Left lung (tissue), 10 donors: ENCODE measurements around the gene PCID2. TPM values are rescaled to one million over a fixed set of nuclear protein-coding genes. Genes with fewer than 3 reads are reported as not detected.
A peak's percentile ranks its signal among the peaks of the same experiment; 100 is the strongest.

Experiments used
- ATAC-seq: fragments of 200-7000 bp; cut with Tn5 transposase; one replicate; pipeline ENCODE4 v1.9.1; 2020; ENCODE audit warnings: moderate library complexity
- DNase-seq, 4 donors: peaks; one replicate each; pipeline ENCODE4 v3.0.0-alpha.2; 2013 to 2020
- H3K27ac ChIP-seq, 2 donors: fragments of 200-600 bp; sonication (generic) in 1 of 2; one replicate each; pipeline versions ENCODE4 v1.5.0 to v1.8.0; 2020 to 2021
- H3K27me3 ChIP-seq, 2 donors: fragments of 200-600 bp; sonication (generic) in 1 of 2; one replicate each; pipeline versions ENCODE4 v1.5.0 to v1.8.0; 2020 to 2021
- H3K36me3 ChIP-seq, 2 donors: fragments of 200-600 bp; sonication (generic) in 1 of 2; one replicate each; pipeline versions ENCODE4 v1.5.0 to v1.8.0; 2020 to 2021
- H3K4me1 ChIP-seq, 2 donors: fragments of 200-600 bp; one replicate each; pipeline ENCODE4 v1.8.0; 2021
- H3K4me3 ChIP-seq, 2 donors: fragments of 200-600 bp; sonication (generic) in 1 of 2; one replicate each; pipeline versions ENCODE4 v1.5.0 to v1.8.0; 2020 to 2021; ENCODE audit warnings: mild to moderate bottlenecking in 1 of 2
- H3K9me3 ChIP-seq, 2 donors: fragments of 200-600 bp; sonication (generic) in 1 of 2; one replicate each; pipeline versions ENCODE4 v1.5.0 to v1.8.0; 2020 to 2021
- CTCF ChIP-seq, 2 donors: fragments of 200-600 bp; sonication (generic) in 1 of 2; IDR thresholded peaks; one replicate each; pipeline versions ENCODE4 v1.5.0 to v1.8.0; 2021; ENCODE audit warnings: antibody characterized with exemption in 2 of 2
- intact Hi-C, 2 donors: fragments of 100-400 bp; cut with DNase I; formaldehyde crosslinking; loops; one replicate each; pipeline versions ENCODE4 v1.11.2 to v1.14.2; 2022
- polyA plus RNA-seq, 6 donors: library from polyadenylated mRNA; unstranded; fragments of 120-200 nt; gene quantifications; one replicate each; pipeline ENCODE4 v1.2.1, GENCODE V29; 2013; ENCODE audit not compliant: insufficient read length in 6 of 6
- total RNA-seq, 2 donors: library from RNA; stranded (reverse); fragmentation: NEBNext Ultra II Directional; extraction: Animal tissue kit (Norgen Biotek cat#: 25700); gene quantifications; one replicate each; pipeline ENCODE4 v1.2.1, GENCODE V29; 2021
- donor health status: DM: no; HTN: yes; CAD: no.
- donor health status: DM: no; HTN: no; CAD: no.

PCID2 gene
- total and polyA plus RNA-seq, 8 donors = 30.5 to 79.7 (median 70.9) TPM

- ATAC-seq = no peak
- Histone ChIP-seq H3K27me3 (no peaks in the 10 kb centered on the region), H3K9me3 (no peaks in the 10 kb centered on the region), H3K36me3 (peaks cover 0 to 7% of the 10 kb centered on the region in 2 donors), H3K4me3 (peak overlapping the region in 1 of 2 donors; percentile 99), H3K4me1 (peaks cover 18 to 62% of the 10 kb centered on the region in 2 donors), H3K27ac (no peak overlapping the region)
- no peak for DNase-seq
- TF ChIP-seq CTCF (IDR thresholded peaks at IDR 0.05) = no peak
- intact Hi-C loops = no loop called here
These were observed 2.4 kb upstream of the PCID2 start for GRCh38 chr13:113210833-113211232.

GRCh38 chr13:113209759-113210421 lies 1.4 kb upstream of the PCID2 start:
- intact Hi-C loops = no loop called here
- peaks cover 21 to 64% of the 10 kb centered on the region in 2 donors for H3K4me1 ChIP-seq
- H3K36me3 ChIP-seq = peaks cover 0 to 10% of the 10 kb centered on the region in 2 donors
- H3K27me3 ChIP-seq = no peaks in the 10 kb centered on the region
- TF ChIP-seq CTCF (IDR thresholded peaks at IDR 0.05) = no peak
- peak overlapping the region; percentile 89 to 99 for H3K4me3 ChIP-seq
- ATAC-seq (peak; percentile 19), DNase-seq (peak; percentile 36 to 93 (median 62))
- H3K9me3 ChIP-seq = no peaks in the 10 kb centered on the region
- peak overlapping the region; percentile 91 to 99 for H3K27ac ChIP-seq

- Histone ChIP-seq H3K4me3 (peak within 1 kb of the TSS; percentile 89 to 99), H3K36me3 (peaks cover 0 to 15% of the 10 kb centered on the region in 2 donors), H3K27ac (peak within 1 kb of the TSS; percentile 98 to 99), H3K4me1 (peaks cover 21 to 64% of the 10 kb centered on the region in 2 donors), H3K27me3 (no peaks in the 10 kb centered on the region), H3K9me3 (no peaks in the 10 kb centered on the region)
- peak; percentile 76 for ATAC-seq
- intact Hi-C loops = no loop called here
- DNase-seq = peak in 3 of 4 donors; percentile 80 to 94 (median 81)
- no peak for TF ChIP-seq CTCF (IDR thresholded peaks at IDR 0.05)
These were observed 878 bp upstream of the PCID2 start, which contains the start of gene CUL4A for GRCh38 chr13:113209336-113209758. TSS of gene CUL4A (plus strand) at chr13:113209613. CDS start at chr13:113209628, 15 bp downstream.

- DNase-seq (peak in 3 of 4 donors; percentile 30 to 88 (median 46)), ATAC-seq (peak; percentile 46)
- Histone ChIP-seq H3K9me3 (no peaks in the 10 kb centered on the region), H3K36me3 (peaks cover 0 to 22% of the 10 kb centered on the region in 2 donors), H3K4me3 (peak overlapping the region; percentile 89 to 99), H3K27ac (peak overlapping the region; percentile 98 to 99), H3K27me3 (no peaks in the 10 kb centered on the region), H3K4me1 (peaks cover 21 to 71% of the 10 kb centered on the region in 2 donors)
- no peak for TF ChIP-seq CTCF (IDR thresholded peaks at IDR 0.05)
- intact Hi-C loops = no loop called here
These were observed 514 bp downstream of the PCID2 start for GRCh38 chr13:113207890-113208420.

GRCh38 chr13:113207460-113207859 lies 1.0 kb downstream of the PCID2 start:
- H3K36me3 ChIP-seq = peaks cover 0 to 22% of the 10 kb centered on the region in 2 donors
- intact Hi-C loops = no loop called here
- DNase-seq (no peak), ATAC-seq (no peak)
- H3K27ac ChIP-seq = peak overlapping the region; percentile 98 to 99
- no peaks in the 10 kb centered on the region for H3K27me3 ChIP-seq
- H3K9me3 ChIP-seq = no peaks in the 10 kb centered on the region
- peak overlapping the region in 1 of 2 donors; percentile 99 for H3K4me3 ChIP-seq
- TF ChIP-seq CTCF (IDR thresholded peaks at IDR 0.05) = no peak
- peaks cover 21 to 70% of the 10 kb centered on the region in 2 donors for H3K4me1 ChIP-seq
